GM19351 (cell line): ENCODE results near the gene ULK1.

ENCODE experiments used
- ATAC-seq: cut with Tn5 transposase; IDR thresholded peaks from one replicate; pipeline ENCODE4 v1.9.1; 2021; ENCODE audit warnings: mild to moderate bottlenecking, moderate library complexity; ENCODE audit not compliant: unreplicated experiment

The ULK1 gene

DNA sequence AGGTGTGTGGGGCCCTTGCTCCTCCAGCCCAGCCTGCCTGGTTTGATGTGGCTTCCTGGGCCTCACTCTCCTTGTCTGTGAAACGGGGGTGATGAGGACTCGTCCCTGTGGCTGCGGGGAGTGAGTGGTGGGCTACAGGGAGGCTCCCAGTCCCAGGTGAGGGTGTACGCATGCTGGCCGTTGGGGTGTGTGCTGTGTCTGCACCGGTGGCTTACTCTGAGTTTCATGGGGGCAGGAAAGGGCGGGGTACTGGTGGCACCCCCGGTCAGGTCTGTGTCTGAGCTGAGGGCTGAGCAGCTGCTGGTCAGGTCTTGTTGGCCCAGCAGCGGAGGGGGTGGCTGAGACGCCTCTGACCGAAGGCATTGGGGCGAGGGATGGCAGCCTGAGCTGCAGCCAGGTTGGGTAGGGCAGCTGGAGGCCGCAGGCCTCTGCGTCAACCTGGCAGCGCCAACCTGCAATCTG lies 11.2 kb downstream of the ULK1 start:
- ATAC-seq, result no peak

DNA sequence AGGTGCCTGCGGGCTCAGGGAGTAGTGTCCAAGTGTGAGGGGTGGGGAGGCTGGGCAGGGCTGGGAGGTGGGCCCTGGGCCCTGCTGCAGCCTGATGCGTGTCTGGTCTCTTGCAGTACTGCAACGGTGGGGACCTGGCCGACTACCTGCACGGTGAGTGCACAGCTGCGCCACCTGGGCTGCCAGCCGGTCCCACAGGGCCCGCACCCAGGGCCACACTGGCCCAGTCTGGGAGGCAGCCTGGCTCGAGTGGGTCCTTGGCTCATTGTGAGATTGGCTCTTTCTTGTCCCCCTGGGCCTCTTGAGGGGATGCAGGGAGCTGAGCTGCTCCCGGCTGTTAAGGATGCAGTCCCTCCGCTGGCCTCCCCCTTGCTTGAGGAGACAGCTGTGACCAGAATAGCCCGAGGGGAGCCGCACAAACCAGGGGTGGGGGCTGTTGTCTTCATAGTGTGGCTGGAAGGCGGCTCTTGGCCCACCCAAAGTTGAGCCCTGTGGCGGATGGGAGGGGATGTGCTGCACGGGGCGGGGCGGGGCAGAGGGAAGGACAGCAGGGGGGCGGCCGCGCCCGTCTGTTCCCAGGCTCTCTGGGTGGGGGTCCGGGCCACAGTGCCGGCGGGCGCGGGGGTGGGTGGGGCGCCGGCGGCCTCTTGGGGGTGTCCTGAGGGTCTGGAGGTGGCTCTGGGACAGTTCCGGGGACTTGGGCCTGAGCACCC lies 13.1 kb downstream of the ULK1 start:
- no peak for ATAC-seq

- no peak for ATAC-seq
These were observed 14.0 kb downstream of the ULK1 start for GRCh38 chr12:131908092-131909080.

DNA sequence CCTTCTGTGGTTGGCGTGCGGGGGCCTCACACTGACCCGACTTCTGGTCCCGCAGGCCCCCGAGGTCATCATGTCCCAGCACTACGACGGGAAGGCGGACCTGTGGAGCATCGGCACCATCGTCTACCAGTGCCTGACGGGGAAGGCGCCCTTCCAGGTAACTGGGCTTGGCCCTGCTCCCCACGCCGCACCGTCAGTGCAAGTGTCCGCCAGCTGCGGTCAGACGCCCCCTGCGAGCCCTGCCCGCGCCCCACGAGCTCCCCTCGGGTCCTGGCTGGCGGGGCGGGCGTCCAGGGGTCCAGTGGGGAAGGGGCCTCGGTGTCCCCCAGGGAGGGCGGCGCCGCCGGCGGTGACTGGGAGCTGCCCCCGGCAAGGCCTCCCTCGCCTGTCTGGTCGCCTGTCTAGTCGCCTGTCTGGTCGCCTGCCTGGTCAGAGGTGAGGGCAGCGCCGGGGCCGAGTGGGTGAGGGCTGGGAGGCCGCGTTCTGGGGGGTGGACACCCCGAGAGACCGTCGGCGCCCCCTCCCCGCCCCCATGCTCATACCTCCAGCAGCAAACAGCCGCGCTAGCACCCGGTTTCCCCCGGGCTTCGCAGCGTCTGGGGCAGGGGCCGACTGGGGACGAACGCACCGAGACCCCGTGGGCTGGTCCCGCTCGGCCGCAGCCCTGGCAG lies 14.8 kb downstream of the ULK1 start:
- ATAC-seq, result no peak

- no peak for ATAC-seq
These were observed 15.4 kb downstream of the ULK1 start for GRCh38 chr12:131909752-131910219.

DNA sequence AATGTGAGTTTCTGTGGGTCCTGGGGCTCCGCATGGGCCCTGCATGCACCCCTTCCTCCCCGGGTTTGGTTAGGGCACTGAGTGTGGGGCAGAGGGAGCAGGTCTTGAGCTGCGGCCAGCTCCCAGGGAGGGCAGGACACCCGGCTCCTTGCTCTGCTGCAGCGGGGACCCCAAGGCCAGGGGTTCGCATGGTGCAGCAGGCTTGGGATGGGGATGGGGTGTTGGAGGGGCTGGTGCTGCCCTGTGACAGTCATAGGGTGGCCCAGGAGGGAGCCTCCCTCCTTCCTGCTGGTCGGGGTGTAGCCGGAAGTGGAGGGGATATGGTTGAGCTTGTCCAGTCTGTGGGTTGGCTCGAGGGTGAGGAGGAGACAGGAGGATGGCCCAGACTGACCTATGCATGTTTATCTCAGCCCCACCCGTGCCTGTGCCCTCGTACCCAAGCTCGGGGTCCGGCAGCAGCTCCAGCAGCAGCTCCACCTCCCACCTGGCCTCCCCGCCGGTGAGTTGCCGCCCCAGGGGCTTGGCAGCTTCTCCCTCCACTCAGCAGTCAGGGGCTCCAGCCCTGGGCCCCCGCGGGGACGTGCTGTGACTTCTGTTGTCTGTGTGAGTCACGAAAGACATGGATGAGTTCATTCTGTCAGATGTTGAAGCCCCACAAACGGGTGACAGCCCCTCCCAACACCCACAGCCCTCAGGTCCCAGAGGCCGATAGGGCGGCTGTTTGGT lies 16.0 kb downstream of the ULK1 start:
- no peak for ATAC-seq

DNA sequence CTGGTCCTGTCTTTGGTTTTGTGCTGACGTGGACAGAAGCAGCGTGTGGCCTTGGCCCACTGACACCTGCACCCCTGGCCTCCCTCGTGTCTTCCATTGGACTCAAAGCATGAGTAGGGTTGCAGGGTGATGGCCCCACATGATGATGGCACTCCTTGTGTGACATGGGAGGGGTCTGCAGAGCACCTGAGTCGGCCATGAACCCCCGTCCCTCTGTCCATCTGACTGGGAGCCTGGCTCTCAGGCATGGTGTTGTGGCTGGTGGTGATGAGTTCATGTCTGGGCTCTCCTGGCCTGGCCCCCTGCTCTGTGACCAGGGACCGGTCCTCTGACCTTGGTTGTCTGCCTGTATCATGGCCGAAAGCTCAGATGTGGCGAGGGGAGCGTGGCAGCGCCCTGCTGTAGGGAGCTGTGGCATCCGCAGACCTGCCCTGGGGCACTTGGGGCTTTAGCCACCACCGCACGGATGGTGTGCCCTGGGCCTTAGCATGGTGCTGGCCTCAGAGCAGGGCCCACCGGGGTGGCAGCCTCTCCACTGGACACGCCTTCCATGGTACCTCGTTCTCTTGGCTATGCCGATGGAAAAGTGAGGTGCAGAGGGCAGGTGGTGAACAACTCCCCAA lies 16.7 kb downstream of the ULK1 start:
- no peak for ATAC-seq

GRCh38 chr12:131911851-131912477 lies 17.5 kb downstream of the ULK1 start:
- ATAC-seq, result no peak

GRCh38 chr12:131912518-131913274 lies 18.3 kb downstream of the ULK1 start:
- no peak for ATAC-seq

DNA sequence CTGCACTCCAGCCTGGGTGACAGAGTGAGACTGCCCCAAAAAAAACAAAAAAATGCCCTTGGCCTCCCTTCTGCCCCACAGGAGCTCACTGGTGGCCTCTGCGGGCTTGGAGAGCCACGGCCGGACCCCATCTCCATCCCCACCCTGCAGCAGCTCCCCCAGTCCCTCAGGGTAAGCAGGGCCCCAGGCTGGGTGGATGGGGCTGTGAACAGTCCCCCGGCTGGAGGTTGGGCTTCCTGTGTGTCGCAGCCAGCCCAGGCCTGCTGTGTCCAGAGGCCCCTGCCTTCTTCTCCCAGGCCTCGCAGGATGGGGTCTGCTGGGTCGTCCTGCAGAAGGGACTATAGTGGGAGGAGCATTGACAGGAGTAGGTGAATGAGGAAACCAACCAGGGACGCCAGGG lies 19.2 kb downstream of the ULK1 start:
- no peak for ATAC-seq

DNA sequence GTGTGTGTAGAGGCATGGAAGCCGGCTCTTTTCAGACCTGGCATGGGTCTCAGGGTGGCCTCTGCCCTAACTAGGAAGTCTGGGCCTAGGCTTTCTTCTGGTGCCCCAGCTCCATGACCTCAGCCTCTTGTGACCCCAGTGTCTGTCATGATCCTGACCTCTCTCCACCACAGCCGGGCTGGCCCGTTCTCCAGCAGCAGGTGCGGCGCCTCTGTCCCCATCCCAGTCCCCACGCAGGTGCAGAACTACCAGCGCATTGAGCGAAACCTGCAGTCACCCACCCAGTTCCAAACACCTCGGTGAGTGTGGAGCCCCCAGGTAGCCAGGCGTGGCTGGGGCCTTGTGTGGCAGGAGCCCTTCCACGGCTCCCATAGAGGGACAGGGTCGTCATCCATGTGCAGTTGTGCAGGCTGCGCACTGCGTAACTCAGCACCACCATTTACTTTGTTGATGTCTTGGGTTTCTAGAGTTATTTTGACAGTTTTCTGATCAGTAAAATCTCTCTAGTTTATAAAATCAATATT lies 19.8 kb downstream of the ULK1 start:
- no peak for ATAC-seq

DNA sequence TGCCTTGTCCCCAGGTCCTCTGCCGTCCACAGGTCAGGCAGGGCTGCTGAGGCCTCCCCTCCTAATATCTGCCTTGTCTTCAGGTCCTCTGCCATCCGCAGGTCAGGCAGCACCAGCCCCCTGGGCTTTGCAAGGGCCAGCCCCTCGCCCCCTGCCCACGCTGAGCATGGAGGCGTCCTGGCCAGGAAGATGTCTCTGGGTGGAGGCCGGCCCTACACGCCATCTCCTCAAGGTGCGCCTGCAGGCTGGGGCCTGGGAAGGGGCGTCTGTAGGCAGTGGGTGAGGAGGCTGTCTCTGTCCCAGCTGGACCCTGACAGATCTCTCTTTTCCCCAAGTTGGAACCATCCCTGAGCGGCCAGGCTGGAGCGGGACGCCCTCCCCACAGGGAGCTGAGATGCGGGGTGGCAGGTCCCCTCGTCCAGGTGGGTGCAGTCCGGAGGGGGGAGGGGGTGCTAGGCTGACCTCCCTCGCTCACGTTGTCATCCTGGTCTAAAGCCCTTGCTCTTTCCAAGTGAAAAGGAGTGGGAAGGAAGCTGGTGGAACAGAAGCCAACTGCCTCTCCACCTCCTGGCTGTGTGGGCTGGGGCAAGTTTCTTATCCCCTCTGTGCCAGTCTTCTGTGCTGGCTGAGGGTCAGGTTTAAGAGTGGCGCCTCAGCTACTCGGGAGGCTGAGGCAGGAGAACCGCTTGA lies 20.7 kb downstream of the ULK1 start:
- ATAC-seq, result no peak

GRCh38 chr12:131915823-131916222 lies 21.4 kb downstream of the ULK1 start:
- no peak for ATAC-seq

- ATAC-seq, result no peak
These were observed 22.1 kb downstream of the ULK1 start for GRCh38 chr12:131916306-131917138.

GRCh38 chr12:131917139-131917710 lies 22.8 kb downstream of the ULK1 start:
- ATAC-seq, result no peak

DNA sequence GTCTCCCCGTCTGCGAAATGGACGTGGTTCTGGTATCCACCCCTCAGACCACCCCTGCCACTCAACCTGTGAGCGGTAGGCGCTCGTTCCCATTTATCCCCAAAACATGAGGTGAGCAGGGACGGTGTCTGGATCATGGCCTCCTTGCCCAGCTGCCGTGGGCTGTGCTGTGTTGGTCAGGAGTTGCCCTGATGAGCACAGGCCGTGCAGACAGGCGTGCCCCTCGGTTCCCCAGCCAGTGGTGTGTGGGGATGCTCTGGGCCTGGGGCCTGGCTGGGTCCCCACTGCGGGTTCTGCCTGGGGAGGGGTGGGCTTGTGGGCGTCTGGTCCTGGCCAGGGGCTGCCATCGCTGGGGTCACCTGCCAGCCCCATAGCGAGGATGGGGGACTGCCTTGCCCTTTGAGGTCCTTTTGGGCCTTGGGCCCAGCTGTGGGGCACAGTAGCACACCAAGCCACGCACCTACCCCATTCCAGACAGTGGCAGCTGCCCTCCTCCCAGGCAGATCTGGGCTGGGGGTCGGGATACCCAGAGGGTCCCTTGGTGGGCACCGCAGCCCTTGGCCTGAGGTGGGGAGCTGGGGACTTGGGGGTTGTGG lies 23.4 kb downstream of the ULK1 start:
- ATAC-seq, result no peak
